GM19238 (cell line): Measurements from ENCODE around the gene GRWD1.

Source experiments
- DNase-seq: peaks from one replicate; pipeline ENCODE4 v3.0.0; 2011; ENCODE audit warnings: low spot score; ENCODE audit not compliant: insufficient read length

The GRWD1 gene

DNA sequence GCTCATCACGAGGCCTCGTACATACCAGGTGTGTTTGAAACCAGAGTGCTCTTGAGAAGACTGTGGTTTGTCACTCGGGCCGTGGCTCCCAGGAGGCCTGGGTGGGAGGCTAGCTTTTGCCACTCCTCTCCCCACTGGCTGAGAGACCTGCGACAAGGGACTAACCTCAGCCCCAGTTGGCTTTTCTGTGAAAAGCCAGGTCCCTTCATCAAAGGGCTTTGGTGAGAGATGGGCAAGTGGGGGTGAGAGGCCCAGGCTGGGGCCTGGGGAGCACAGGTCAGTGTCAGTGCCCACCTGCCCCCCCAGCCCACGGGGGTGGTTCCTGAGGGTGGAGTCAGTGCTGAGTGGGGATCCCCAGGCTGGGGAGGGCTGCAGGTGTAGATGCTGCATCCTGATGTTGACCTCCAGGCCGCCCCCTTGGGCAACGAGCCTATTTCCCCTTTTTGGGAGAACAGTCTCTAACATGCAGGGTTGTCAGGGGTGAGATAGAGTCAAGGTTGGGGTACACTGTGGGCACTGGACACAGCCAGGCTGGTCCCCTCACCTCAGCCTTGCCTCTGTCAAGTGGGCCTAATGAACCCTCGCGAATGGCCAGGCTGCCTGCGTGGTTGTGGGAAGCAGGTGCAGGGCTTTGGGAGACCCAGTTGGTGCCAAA, 10.3 kb downstream of the GRWD1 start:
- DNase-seq, result no peak

DNA sequence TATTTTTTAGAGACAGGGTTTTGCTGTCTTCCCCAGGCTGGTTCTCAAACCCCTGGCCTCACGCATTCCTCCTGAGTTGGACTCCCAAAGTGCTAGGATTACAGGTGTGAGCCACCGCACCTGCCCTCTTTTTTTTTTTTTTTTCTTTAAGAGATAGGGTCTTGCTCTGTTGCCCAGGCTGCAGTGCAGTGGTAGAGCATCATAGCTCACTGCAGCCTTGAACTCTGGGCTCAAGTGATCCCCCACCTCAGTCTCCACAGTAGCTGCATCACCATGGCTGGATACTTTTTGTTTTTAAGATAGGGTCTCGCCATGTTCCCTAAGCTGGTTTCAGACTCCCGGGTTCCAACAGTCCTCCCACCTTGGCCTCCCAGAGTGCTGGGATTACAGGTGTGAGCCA, 11.1 kb downstream of the GRWD1 start:
- no peak for DNase-seq

DNA sequence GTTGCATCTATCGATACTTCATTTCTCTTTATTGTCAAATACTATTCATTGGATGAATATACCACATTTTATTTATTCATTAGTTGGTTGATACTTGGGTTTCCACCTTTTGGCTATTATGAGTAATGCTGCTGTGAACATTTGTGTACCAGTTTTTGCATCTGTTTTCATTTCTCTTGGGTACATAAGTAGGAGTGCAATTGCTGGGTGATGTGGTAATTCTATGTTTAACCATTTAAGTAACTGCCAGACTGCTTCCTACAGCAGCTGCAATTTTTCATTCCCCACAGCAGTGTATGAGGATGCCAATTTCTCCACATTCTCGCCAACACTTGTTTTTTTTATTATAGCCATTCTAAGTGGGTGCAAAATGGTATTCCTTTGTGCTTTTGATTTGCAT, 12.2 kb downstream of the GRWD1 start:
- DNase-seq, result no peak

DNA sequence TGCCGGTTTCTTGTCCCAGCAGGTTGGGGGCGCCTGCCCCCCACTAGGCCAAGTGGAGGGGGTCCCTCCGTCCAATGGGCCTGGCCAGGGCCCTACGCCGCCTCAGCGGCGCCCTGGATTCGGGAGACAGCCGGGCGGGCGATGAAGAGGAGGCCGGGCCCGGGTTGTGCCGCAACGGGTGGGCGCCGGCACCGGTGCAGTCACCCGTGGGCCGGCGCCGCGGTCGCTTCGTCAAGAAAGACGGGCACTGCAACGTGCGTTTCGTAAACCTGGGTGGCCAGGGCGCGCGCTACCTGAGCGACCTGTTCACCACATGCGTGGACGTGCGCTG, 15.8 kb downstream of the GRWD1 start:
- no peak for DNase-seq

DNA sequence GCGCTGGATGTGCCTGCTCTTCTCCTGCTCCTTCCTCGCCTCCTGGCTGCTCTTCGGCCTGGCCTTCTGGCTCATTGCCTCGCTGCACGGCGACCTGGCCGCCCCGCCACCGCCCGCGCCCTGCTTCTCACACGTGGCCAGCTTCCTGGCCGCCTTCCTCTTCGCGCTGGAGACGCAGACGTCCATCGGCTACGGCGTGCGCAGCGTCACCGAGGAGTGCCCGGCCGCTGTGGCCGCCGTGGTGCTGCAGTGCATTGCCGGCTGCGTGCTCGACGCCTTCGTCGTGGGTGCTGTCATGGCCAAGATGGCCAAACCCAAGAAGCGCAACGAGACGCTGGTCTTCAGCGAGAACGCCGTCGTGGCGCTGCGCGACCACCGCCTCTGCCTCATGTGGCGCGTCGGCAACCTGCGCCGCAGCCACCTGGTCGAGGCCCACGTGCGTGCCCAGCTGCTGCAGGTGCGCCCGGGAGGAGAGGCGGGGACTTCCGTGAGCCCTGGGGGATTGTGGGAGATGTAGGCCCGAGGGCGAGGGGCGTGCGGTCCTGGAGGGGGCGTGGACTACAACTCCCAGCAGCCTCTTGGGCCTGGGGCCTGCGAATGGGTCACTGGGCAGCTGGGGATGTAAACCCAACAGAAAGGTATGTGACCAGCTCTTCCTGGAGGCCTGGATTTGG, 16.3 kb downstream of the GRWD1 start:
- no peak for DNase-seq

DNA sequence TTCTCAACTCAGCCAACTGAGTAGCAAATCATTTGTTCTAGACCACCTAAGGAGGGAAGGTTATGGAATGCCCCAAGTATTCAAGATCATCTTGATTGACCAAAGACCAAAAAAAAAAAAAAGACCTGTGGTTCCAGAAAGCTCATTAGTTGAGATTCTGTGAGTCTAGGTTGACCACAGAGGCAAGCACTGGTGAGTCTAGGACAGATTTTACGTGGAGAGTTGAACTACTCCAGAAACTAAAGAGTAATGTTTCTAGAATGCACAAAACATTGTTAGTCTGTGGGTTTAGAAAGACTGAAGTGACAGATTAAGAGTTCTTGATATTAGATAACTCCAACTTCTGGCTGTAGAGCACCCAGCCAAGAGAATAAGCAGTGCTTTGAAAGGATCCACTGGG, 19.4 kb downstream of the GRWD1 start:
- DNase-seq, result no peak

DNA sequence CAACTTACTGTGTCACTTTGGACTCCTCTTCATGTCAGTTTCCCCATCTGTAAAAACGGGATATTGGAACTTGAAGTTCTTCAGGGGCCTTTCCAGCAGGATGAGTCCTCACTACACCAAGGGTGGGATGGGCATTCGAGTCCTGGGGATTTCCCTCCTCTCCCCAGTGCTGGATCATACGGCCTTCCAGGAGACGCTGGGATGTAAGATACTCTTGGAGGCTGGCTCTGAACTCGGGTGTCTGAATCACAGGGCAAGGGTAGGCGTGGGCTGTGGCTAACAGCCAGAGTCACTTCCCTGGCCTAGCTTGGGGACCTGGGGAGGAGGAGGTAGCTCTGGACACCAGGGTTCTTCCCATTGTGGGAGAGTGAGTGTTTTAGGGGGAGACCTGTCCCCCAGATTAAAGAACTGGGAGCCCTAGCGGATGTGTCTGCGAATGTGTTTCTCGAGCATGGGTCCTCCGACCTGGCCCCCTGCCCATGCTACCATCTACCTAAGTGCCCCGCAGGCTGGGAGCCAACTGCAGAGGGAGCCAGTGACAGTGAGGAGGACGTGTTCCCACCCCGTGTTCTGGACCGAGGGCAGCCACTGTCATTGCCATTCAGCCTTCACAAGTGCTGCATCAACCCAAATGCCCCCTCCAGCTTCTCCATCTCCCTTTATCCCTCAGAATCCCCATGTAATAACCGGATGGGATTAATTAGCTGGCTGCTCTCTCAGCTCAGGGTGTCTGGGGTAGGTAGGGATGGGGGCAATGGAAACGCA, 21.0 kb downstream of the GRWD1 start:
- DNase-seq, result no peak

DNA sequence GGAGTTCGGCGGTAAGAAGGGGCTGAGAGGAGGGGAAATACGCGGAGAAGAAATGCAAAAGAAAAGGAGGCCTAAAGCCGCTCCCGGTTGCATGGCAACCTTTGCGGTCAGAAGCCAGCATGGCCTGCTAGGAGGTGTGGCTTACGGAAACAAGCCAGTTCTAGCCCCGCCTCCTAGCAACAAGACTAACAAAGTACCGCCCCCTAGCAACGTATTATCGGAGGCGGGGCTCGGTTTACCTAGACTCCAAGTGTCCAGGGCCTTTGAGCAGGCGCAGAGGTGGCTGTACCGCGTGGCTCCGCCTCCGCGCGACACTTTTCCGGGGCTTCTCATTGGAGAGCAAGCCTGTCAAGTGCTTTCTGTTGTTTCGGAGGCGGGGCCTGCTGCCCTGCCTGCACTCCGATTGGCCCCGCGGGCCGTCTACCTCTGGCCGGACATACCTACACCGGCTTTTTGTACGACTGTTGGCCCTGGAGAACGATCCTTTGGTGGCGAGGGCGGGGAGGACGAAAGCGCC, 23.0 kb downstream of the GRWD1 start:
- DNase-seq, result peak; percentile 95

DNA sequence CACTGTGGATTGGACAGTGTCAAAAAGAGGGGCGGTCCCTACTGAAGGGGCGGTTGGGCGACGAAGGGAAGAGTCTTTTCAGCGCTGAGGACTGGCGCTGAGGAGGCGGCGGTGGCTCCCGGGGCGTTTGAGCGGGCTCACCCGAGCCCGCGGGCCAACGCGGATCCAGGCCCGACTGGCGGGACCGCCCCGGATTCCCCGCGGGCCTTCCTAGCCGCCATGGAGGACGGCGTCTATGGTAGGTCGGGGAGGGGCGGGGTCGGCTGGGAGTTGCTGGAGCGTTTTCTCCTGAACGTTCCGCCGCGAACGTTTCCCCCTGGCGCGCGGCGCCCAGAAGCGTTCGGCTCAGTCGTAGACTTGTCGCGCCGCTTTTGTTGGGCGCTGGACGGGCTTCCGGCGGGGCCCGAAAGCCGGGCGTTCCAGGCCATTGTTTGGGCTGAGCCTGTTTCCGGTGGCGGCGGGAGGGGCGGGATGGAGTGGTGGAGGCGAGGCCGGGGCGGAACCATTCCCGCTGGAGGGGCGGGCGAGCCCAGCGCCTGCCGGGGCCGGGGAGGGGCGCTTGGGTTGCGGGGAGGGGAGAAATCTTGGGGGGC, 23.6 kb downstream of the GRWD1 start, which contains the start of gene CYTH2:
Gene CYTH2, plus strand, starts transcription at position 81 of the 593 bp plus-strand sequence. Its CDS starts 139 bp downstream, at position 220.
- DNase-seq, result no peak

DNA sequence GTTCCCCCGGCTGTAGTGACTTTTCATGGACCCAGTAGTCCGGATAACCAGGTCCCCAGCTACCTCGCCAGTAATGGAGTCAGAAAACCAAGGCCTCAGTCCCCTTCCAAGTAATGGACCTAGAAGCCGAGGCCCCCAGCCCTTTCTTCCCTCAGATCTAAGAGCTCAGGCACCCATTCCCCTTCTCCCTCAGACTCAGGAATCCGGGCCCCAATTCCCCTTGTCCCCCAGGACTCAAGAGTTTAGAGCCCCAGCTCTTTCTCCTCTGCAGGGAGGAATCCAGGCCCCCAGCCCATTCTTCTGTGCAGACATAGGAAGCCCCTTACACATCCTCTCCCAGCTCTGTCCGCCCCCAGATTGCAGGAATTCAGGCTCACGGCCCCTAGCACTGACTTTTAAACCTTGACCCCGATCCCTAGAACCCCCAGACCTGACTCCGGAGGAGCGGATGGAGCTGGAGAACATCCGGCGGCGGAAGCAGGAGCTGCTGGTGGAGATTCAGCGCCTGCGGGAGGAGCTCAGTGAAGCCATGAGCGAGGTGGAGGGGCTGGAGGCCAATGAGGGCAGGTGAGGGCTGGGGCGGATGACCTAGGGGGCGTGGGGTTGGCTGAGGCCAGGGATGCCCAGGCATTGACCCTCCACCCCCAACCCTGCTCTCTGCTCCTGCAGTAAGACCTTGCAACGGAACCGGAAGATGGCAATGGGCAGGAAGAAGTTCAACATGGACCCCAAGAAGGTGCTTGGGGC, 24.3 kb downstream of the GRWD1 start:
- DNase-seq, result no peak

DNA sequence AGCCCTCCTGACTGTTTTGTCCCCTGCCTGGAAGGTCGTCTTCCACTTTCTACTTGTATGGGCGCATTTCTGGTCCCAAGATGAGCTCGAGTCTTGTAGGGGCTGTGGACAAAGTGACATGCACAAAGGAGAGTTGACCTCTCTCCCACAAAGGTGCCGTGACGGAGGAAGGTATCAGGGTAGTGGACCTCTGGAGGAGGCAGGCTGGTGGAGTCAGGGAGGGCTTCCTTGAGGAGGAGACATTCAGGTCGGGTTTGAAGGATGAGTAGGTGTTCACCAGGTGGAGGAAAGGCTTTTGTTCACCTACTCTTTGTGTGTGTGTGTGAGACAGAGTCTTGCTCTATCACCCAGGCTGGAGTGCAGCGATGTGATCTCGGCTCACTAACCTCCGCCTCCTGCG, 25.1 kb downstream of the GRWD1 start:
- no peak for DNase-seq

DNA sequence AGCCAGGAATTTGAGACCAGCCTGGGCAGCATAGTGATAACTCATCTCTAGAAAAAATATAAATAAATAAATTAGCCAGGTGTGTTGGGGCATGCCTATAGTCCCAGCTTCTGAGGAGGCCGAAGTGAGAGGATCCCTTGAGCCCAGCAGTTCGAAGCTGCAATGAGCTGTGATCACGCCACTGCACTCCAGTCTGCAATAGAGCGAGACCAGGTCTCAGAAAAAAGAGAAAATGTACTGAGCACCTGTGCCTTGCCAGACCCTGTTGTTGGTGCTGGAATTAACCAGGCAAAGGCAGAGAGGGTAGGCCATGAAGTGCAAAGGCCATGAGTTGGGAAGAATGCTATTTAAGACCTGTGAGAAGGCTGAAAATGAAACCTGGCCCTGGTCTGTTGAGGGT, 26.1 kb downstream of the GRWD1 start:
- no peak for DNase-seq

DNA sequence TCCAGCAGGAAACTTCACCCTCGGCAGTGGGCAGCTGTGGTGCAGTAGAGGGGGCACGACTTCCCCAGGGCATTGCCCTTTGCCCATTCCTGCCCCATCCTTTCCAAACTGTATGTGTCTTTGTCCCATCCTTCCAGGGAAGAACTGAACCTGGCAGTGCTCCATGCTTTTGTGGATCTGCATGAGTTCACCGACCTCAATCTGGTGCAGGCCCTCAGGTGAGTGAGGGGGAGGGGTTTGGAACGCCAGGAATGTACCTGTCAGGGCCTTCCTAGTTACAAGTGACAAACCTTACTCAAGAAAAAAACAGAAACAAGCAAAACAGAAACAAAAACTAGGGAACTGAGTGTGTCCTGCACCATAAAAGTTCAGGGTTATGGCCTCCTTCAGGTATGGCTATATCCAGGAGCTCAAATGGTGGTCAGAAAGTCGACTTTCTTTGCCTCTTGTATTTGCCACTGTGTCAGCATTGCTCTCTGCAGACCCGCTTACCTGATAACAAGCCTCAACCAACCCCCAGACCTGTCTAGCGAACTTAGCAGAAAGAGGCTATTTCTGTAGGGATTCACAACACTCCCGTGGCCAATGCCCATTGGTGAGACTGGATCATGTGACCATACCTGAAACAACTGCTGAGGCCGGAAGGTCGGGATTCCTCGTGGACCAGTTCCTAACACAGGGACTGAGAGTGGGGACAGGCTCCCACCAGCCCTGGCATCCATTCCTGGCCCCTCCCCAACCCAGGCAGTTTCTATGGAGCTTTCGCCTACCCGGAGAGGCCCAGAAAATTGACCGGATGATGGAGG, 27.6 kb downstream of the GRWD1 start:
- no peak for DNase-seq

DNA sequence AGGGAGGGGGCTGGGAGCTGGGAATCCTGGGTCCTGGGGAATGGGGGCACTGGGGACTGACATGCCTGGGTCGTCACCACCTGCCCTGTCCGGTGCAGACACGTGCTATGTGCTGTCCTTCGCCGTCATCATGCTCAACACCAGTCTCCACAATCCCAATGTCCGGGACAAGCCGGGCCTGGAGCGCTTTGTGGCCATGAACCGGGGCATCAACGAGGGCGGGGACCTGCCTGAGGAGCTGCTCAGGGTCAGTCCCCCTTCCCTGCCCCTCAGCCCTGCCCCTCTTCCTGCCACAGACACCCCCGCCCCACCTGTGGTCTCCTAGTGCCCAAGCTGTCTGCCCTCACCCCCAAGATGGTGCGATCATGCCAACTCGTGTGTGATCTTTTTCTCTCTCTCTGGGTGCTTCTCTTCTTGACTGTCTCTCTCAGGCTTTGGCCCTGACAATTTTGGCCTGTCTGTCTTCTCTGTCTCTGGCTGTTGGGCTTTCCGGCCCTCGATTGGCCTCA, 28.4 kb downstream of the GRWD1 start:
- no peak for DNase-seq

DNA sequence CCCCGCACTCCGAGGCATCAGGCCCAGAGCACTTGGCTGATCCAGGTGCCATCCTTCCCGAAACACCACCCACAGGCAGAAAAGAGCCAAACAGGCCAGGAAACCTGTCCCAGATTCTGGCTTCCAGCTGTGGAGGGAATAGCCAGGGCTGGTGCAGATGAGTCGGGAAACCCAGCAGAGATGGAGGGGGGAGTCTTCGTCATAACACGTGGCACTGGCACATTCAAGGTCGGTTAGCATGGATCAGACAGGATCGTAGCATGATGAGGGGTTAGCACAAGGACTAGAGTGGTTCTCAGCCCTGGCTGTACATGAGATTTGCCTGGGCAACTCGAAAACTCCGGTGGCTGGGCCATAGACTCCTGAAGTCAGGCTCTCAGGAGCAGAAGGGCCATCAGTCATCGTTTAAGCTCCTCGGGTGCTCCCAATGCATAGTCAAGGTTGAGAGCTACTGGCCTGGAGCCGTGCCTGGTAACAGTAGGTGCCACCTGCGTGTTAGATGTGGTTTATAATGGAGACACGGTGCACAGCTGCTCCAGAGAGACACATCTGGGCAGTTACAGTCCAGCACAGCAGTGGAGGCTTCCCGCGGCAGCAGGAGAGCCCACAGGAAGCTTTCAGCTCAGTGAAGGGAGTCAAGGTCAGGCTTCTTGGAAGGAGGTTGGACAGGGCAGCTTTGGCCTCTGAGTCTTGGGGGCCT, 29.7 kb downstream of the GRWD1 start:
- no peak for DNase-seq

DNA sequence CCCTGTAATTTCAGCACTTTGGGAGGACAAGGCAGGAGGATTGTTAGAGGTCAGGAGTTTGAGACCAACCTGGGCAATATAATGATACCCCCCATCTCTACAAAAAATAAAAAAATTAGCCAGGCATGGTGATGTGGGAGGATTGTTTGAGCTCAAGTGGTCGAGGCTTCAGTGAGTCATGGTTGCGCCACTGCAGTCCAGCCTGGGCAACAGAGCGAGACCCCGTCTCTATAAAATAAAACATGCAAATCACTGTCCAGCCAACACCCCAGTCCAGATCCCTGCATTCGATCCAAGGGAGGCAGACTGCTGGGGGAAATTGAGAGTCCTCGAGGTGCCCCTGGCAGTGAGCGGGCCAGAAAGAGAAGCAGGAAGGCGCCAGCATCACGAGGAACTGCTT, 30.4 kb downstream of the GRWD1 start:
- DNase-seq, result no peak

DNA sequence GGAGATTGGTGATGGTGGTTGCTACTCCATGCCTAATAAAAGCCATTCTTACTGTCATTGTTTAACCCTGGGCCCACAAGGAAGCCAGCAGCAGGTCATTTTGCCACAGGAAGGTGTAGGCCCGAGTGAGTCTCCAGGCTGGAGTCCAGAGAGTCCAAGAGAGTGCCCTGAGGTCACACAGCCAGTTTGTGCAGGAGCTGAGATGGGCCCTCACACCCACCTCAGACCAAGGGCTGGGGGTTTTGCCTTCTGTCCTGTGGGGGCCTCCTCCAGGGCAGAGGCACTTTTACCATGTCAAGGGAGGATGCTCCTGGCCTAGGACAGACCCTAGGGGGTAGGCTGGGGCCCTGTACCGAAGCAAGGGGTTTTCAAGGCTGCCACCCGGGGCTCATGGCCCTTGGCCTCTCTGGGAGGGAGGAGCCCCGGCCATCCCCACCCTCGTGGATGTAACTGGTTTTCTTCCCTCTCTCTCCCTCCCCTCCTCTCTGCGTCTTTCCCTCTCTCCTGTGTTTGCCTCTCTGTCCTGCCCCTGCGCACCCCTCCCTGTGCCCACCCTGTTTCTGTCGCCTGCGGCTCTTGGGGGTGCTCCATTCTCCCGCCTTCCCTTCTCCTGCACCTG, 31.4 kb downstream of the GRWD1 start:
- no peak for DNase-seq

DNA sequence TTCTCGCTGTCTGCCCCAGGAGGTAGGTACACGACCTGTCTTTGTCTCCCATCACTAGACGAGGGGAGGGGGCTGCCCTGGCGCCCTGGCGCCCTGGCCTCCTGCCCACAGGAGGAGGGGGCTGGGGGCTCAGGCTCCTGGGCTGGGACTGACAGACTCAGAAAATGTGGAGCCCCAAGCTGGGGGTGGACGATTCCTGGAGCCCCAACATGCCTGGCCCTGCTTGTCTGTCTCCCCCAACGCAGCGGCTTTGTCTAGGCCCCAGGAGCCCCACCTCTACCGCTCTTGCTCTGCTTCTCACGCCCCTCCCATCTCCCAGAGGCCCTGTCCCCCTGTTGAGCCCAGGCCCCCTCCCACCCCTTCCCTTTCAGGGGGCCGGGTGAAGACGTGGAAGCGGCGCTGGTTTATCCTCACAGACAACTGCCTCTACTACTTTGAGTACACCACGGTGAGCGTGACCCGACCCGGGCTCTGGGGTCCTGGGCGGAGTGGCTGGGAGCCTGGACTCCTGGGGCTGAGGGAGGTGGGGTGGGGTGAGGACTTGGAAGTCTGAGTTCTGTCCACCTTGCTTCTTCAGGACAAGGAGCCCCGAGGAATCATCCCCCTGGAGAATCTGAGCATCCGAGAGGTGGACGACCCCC, 32.0 kb downstream of the GRWD1 start:
- no peak for DNase-seq
